SK-N-SH (cell line): Measurements from ENCODE around the gene ASB9.

ENCODE experiments used
- CTCF ChIP-seq: fragments of 200-600 bp; sonication (generic); IDR thresholded peaks from 2 replicates; pipeline ENCODE4 v1.6.1; 2017; ENCODE audit warnings: antibody characterized with exemption, mild to moderate bottlenecking, moderate library complexity
- ELF1 ChIP-seq: IDR thresholded peaks from 2 replicates; pipeline ENCODE4 v1.4.0; 2012
- FOXJ3 ChIP-seq: sonication (generic); formaldehyde crosslinking; IDR thresholded peaks from 2 replicates; pipeline ENCODE4 v1.5.1; 2020; ENCODE audit warnings: mild to moderate bottlenecking, missing genetic modification reagents
- MAX ChIP-seq: IDR thresholded peaks from 2 replicates; pipeline ENCODE4 v1.4.0; 2012; ENCODE audit warnings: low read depth
- NFIC ChIP-seq: IDR thresholded peaks from 2 replicates; pipeline ENCODE4 v1.4.0; 2012; ENCODE audit warnings: borderline replicate concordance
- PBX3 ChIP-seq: IDR thresholded peaks from 2 replicates; pipeline ENCODE4; 2012
- POLR2AphosphoS5 ChIP-seq: IDR thresholded peaks from 2 replicates; pipeline ENCODE4 v1.6.1; 2012; ENCODE audit warnings: low read depth, low read length
- RCOR1 ChIP-seq: fragments of 150-350 bp; IDR thresholded peaks from 2 replicates; pipeline ENCODE4 v1.6.1; 2017; ENCODE audit warnings: antibody characterized with exemption, low read length
- TAF1 ChIP-seq: IDR thresholded peaks from 2 replicates; pipeline ENCODE4 v1.6.1; 2012; ENCODE audit warnings: low read depth, mild to moderate bottlenecking, low read length, moderate library complexity, borderline replicate concordance
- ZBTB33 ChIP-seq: IDR thresholded peaks from 2 replicates; pipeline ENCODE4 v1.4.0; 2012; ENCODE audit warnings: low read depth, borderline replicate concordance

- TF ChIP-seq NFIC: no peak
- TF ChIP-seq FOXJ3 (CRISPR knock-in tag): no peak
- no peak for TF ChIP-seq ELF1
- TF ChIP-seq PBX3: no peak
- TF ChIP-seq CTCF: no peak
- TF ChIP-seq MAX: no peak
- TF ChIP-seq POLR2AphosphoS5: no peak
- TF ChIP-seq ZBTB33: no peak
- no peak for TF ChIP-seq TAF1
- no peak for TF ChIP-seq RCOR1
Observed at GRCh38 chrX:15207384-15207783, 62.5 kb downstream of the ASB9 start.
